PC-9 (cell line): ENCODE results near the gene ZNF398. TPM values are rescaled to one million over a fixed set of nuclear protein-coding genes. Genes with fewer than 3 reads are reported as not detected.
"Not testable (repeated sequence)": the region's sequence is repeated elsewhere in the genome, so short reads cannot be mapped to it uniquely, and the experiment has no call there.

ENCODE experiments used
- BruUV-seq: library from RNA; stranded (reverse); fragments of 400-500 nt; replicated peaks from 2 replicates; lab custom pipeline; 2021; lab: Mats Ljungman, UMichigan
- CTCF ChIA-PET: fragments of 300-600 bp; sonication (Branson Sonifier 250); formaldehyde crosslinking; loops from one replicate; lab custom pipeline; 2022; ENCODE audit warnings: antibody characterized with exemption; lab: Charles Lee
- POLR2A ChIA-PET: fragments of 300-600 bp; sonication (Branson Sonifier 250); formaldehyde crosslinking; loops from one replicate; lab custom pipeline; 2022; ENCODE audit warnings: antibody characterized with exemption; ENCODE audit not compliant: unreplicated experiment; lab: Charles Lee
- DNase-seq, 2 experiments: peaks; one replicate each; pipeline versions ENCODE4 v3.0.0 to v3.0.0-alpha.2; 2015 to 2022; ENCODE audit warnings: mixed read lengths in 1 of 2
- H2AFZ ChIP-seq: fragments of 200-600 bp; sonication (generic); 2 replicates; pipeline ENCODE4 v1.8.1; 2017; ENCODE audit warnings: antibody characterized with exemption
- H3F3A ChIP-seq: fragments of 200-600 bp; sonication (generic); 2 replicates; pipeline ENCODE4 v1.8.1; 2017; ENCODE audit warnings: antibody characterized with exemption, mild to moderate bottlenecking, low read depth; ENCODE audit not compliant: insufficient read depth
- H3K27ac ChIP-seq: fragments of 200-600 bp; sonication (generic); 2 replicates; pipeline ENCODE4 v1.6.1; 2016; ENCODE audit warnings: mixed run types
- H3K27me3 ChIP-seq: fragments of 200-600 bp; sonication (generic); 2 replicates; pipeline ENCODE4 v1.6.1; 2016; ENCODE audit warnings: low read depth, mixed run types; ENCODE audit not compliant: insufficient read depth
- H3K36me3 ChIP-seq: fragments of 200-600 bp; sonication (generic); 2 replicates; pipeline ENCODE4 v1.6.1; 2016; ENCODE audit warnings: low read depth, mixed run types
- H3K4me1 ChIP-seq: fragments of 200-600 bp; sonication (generic); replicated peaks from 2 replicates; pipeline ENCODE4 v1.6.1; 2016; ENCODE audit warnings: mixed run types; ENCODE audit not compliant: insufficient read depth
- H3K4me2 ChIP-seq: fragments of 200-600 bp; sonication (generic); 2 replicates; pipeline ENCODE4 v1.6.1; 2017; ENCODE audit warnings: mixed run types
- H3K4me3 ChIP-seq: fragments of 200-600 bp; sonication (generic); 2 replicates; pipeline ENCODE4 v1.6.1; 2016; ENCODE audit warnings: mixed run types
- H3K79me2 ChIP-seq: fragments of 200-600 bp; sonication (generic); 2 replicates; pipeline ENCODE4 v1.6.1; 2017; ENCODE audit warnings: low read depth, mixed run types
- H3K9me2 ChIP-seq: fragments of 200-600 bp; sonication (generic); 2 replicates; pipeline ENCODE4 v1.8.1; 2017; ENCODE audit warnings: mild to moderate bottlenecking; ENCODE audit not compliant: insufficient read depth
- H3K9me3 ChIP-seq: fragments of 200-600 bp; sonication (generic); 2 replicates; pipeline ENCODE4 v1.8.1; 2016; ENCODE audit warnings: low read depth; ENCODE audit not compliant: insufficient read depth
- H4K20me1 ChIP-seq: fragments of 200-600 bp; sonication (generic); 2 replicates; pipeline ENCODE4 v1.8.1; 2017; ENCODE audit not compliant: insufficient read depth
- EZH2 ChIP-seq: fragments of 200-600 bp; sonication (generic); IDR thresholded peaks from 2 replicates; pipeline ENCODE4 v1.8.0; 2017; ENCODE audit warnings: antibody characterized with exemption, low read depth
- intact Hi-C: fragments of 100-400 bp; cut with micrococcal nuclease; formaldehyde crosslinking; loops from one replicate; pipeline ENCODE4 v1.10.0; 2022; ENCODE audit not compliant: unreplicated experiment
- total RNA-seq: library from RNA; stranded (reverse); gene quantifications from 2 replicates; pipeline ENCODE4 v1.2.3, GENCODE V29; 2021
- TF ChIP-seq, protein P1 (sequence below): fragments of 200-600 bp; sonication (generic); conservative IDR thresholded peaks from 2 replicates; pipeline ENCODE4 v1.6.1; 2017; ENCODE audit warnings: mixed run types, antibody characterized with exemption, mild to moderate bottlenecking, moderate library complexity

Gene ZNF398
- total RNA-seq, 1 experiment from 2014 or later, result 11.7 TPM

DNA sequence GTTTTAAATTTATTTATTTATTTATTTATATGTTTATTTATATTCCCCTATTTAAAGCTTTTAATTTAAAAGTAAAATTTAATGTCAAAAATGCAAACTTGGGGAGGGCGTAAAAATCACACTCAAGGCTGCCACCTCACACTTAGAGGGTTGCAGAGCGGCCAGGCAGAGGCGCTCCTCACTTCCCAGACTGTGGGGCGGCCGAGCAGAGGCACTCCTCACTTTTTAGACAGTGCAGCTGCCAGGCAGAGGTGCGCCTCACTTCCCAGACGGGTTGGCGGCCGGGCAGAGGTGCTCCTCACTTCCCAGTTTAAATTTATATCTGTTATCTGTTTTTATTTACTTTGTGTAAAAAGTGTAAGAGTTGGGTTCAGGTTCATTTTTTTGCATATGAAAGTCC is 11.1 kb upstream of the ZNF398 start:
- Histone ChIP-seq H3F3A (peaks cover 10% of the 10 kb centered on the region; the same call in 1 of the 2 replicates), H3K79me2 (no peaks in the 10 kb centered on the region), H3K4me1 (peaks cover 9% of the 10 kb centered on the region), H3K9me2 (no peaks in the 10 kb centered on the region), H3K36me3 (peaks cover 3% of the 10 kb centered on the region; the same call in 1 of the 2 replicates), H3K27ac (no peak overlapping the region), H3K4me2 (no peak overlapping the region), H3K9me3 (no peaks in the 10 kb centered on the region), H3K4me3 (no peak overlapping the region), H2AFZ (no peak overlapping the region), H4K20me1 (no peaks in the 10 kb centered on the region), H3K27me3 (no peaks in the 10 kb centered on the region)
- BruUV-seq, result no TSS peak
- CTCF ChIA-PET, result interaction anchor here (0.7 kb wide), 1 partner anchor 561 kb away, joined by 3 read pairs; no protein-coding TSS in a partner anchor
- intact Hi-C loops, result no loop called here
- no peak for DNase-seq
- POLR2A ChIA-PET, result no interaction called here
- TF ChIP-seq EZH2, result no peak
- TF ChIP-seq, protein P1, sequence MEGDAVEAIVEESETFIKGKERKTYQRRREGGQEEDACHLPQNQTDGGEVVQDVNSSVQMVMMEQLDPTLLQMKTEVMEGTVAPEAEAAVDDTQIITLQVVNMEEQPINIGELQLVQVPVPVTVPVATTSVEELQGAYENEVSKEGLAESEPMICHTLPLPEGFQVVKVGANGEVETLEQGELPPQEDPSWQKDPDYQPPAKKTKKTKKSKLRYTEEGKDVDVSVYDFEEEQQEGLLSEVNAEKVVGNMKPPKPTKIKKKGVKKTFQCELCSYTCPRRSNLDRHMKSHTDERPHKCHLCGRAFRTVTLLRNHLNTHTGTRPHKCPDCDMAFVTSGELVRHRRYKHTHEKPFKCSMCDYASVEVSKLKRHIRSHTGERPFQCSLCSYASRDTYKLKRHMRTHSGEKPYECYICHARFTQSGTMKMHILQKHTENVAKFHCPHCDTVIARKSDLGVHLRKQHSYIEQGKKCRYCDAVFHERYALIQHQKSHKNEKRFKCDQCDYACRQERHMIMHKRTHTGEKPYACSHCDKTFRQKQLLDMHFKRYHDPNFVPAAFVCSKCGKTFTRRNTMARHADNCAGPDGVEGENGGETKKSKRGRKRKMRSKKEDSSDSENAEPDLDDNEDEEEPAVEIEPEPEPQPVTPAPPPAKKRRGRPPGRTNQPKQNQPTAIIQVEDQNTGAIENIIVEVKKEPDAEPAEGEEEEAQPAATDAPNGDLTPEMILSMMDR, result no peak

DNA sequence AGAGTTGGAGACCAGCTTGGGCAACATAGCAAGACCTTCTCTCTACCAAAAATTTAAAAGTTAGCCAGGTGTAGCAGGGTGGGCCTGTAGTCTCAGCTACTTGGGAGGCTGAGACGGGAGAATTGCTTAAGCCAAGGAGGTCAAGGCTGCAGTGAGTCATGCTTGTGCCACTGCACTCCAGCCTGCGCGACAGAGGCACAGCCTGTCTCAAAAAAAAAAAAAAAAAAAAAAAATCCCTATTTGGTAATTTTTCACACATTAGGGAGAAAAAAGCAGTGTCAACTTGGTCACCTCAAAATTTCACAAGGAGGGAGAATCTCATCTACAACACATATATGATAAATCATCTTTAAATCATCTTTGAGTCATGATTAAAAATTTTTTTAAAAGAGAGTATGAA is 6.4 kb upstream of the ZNF398 start:
- H3K27me3 ChIP-seq, result no peaks in the 10 kb centered on the region
- no peaks in the 10 kb centered on the region for H3K9me2 ChIP-seq
- H3F3A ChIP-seq, result peaks cover 45% of the 10 kb centered on the region
- peaks cover 42% of the 10 kb centered on the region for H3K4me1 ChIP-seq
- H3K4me2 ChIP-seq, result no peak overlapping the region
- no peaks in the 10 kb centered on the region for H3K9me3 ChIP-seq
- POLR2A ChIA-PET, result no interaction called here
- no peak overlapping the region for H2AFZ ChIP-seq
- no peaks in the 10 kb centered on the region for H3K36me3 ChIP-seq
- peak in 1 of 2 experiments; percentile 44 for DNase-seq
- H3K79me2 ChIP-seq, result no peaks in the 10 kb centered on the region
- no peaks in the 10 kb centered on the region for H4K20me1 ChIP-seq
- CTCF ChIA-PET, result no interaction called here
- H3K27ac ChIP-seq, result no peak overlapping the region
- intact Hi-C loops, result no loop called here
- BruUV-seq, result no TSS peak
- no peak overlapping the region for H3K4me3 ChIP-seq
- TF ChIP-seq EZH2, result no peak
- TF ChIP-seq, protein P1, result no peak

DNA sequence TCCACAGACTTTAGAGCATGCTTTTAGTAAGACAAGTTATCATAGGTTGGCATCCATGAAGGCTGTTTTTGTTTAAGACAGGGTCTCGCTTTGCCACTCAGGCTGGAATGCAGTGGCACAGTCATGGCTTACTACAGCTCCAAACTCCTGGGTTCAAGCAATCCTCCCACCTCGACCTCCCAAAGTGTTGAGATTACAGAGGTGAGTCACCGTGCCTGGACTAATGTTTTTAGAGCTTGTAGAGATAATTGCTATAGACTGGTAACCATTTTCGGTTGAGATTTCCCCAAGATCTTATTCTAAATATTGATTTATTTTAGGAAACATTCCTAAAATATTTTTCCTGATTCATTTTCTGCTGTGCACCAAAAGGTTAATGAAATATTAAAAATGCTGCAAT is 5.4 kb upstream of the ZNF398 start:
- Histone ChIP-seq H3F3A (peaks cover 56% of the 10 kb centered on the region), H3K27ac (no peak overlapping the region), H2AFZ (no peak overlapping the region), H3K9me3 (no peaks in the 10 kb centered on the region), H3K9me2 (no peaks in the 10 kb centered on the region), H3K36me3 (no peaks in the 10 kb centered on the region), H3K4me2 (no peak overlapping the region), H3K4me3 (no peak overlapping the region), H3K4me1 (peaks cover 52% of the 10 kb centered on the region), H4K20me1 (no peaks in the 10 kb centered on the region), H3K27me3 (no peaks in the 10 kb centered on the region), H3K79me2 (no peaks in the 10 kb centered on the region)
- no peak for DNase-seq
- BruUV-seq, result no TSS peak
- CTCF ChIA-PET, result interaction anchor here (0.6 kb wide), 1 partner anchor 1734 kb away, joined by 7 read pairs; no protein-coding TSS in a partner anchor
- TF ChIP-seq EZH2, result no peak
- TF ChIP-seq, protein P1, result no peak
- intact Hi-C loops, result no loop called here
- POLR2A ChIA-PET, result no interaction called here

DNA sequence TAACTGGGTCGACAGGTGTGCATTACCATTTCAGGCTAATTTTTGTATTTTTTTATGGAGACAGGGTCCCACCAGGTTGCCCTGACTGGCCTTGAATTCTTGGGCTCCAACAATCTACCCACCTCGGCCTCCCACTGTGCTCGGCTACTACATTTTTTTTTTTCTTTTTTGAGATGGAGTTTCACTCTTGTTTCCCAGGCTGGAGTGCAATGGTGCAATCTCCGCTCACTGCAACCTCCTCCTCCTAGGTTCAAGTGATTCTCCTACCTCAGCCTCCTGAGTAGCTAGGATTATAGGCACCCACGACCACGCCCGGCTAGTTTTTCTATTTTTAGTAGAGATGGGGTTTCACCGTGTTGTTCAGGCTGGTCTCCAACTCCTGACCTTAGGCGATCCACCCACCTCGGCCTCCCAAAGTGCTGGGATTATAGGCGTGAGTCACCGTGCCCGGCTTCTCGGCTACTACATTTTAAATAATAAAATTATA is 2.8 kb upstream of the ZNF398 start:
- H3K9me2 ChIP-seq, POLR2A ChIA-PET, H3K27me3 ChIP-seq, H4K20me1 ChIP-seq, H3K36me3 ChIP-seq, BruUV-seq, intact Hi-C loops, H3K9me3 ChIP-seq: not testable (repeated sequence)
- H2AFZ ChIP-seq, result peak overlapping the region; percentile 64
- H3K27ac ChIP-seq, result peak overlapping the region; percentile 95
- H3K79me2 ChIP-seq, result peaks cover 19% of the 10 kb centered on the region
- H3F3A ChIP-seq, result peaks cover 51% of the 10 kb centered on the region
- CTCF ChIA-PET, result interaction anchor here (0.6 kb wide), 1 partner anchor 182 kb away, joined by 4 read pairs; no protein-coding TSS in a partner anchor
- peak overlapping the region; percentile 90 for H3K4me2 ChIP-seq
- H3K4me3 ChIP-seq, result peak overlapping the region; percentile 59
- DNase-seq, result peak in 1 of 2 experiments; percentile 71
- peaks cover 60% of the 10 kb centered on the region for H3K4me1 ChIP-seq
